ENCODE data around the gene B4GALT2.

- TF ChIP-seq CTCF (IDR thresholded peaks at IDR 0.05) (no peak), POLR2A (IDR thresholded peaks at IDR 0.05) (no peak), EP300 (IDR thresholded peaks at IDR 0.05) (no peak)
Measured at GRCh38 chr1:44035726-44036408, 56.9 kb downstream of the B4GALT2 start.
